Common myeloid progenitor, CD34-positive (primary cell): ENCODE measurements around the gene PSMB11.

Experiments used
- CTCF ChIA-PET: fragments of 350-600 bp; sonication (Branson Sonifier 250); formaldehyde crosslinking; loops from one replicate; lab custom pipeline; 2021; ENCODE audit warnings: antibody characterized with exemption; lab: Charles Lee
- POLR2A ChIA-PET: fragments of 350-600 bp; sonication (Branson Sonifier 250); formaldehyde crosslinking; loops from one replicate; lab custom pipeline; 2021; ENCODE audit warnings: antibody characterized with exemption; lab: Charles Lee
- DNase-seq, 3 donors: peaks; one replicate each; pipeline versions ENCODE4 v3.0.0 to v3.0.0-alpha.2; 2013
- H3K27ac ChIP-seq, 2 experiments: 1 replicate in 1 of 2; 2 replicates in 1 of 2; pipeline ENCODE4 v1.7.0; 2013; ENCODE audit warnings: inconsistent platforms in 2 of 2, low read length in 2 of 2, mild to moderate bottlenecking in 2 of 2, low read depth in 1 of 2, moderate library complexity in 1 of 2; ENCODE audit not compliant: severe bottlenecking in 2 of 2, insufficient read depth in 1 of 2, poor library complexity in 1 of 2
- H3K27me3 ChIP-seq, 5 experiments: replicated peaks in 2 of 5; 1 replicate in 3 of 5; 2 replicates in 2 of 5; pipeline versions ENCODE4 v1.6.1 to v1.7.0; 2013; ENCODE audit warnings: low read length in 4 of 5, mild to moderate bottlenecking in 2 of 5, moderate library complexity in 2 of 5, inconsistent platforms in 1 of 5; ENCODE audit not compliant: insufficient read depth in 5 of 5, control insufficient read depth in 4 of 5
- H3K36me3 ChIP-seq, 4 experiments: 1 replicate in 2 of 4; 2 replicates in 2 of 4; pipeline versions ENCODE4 v1.6.1 to v1.7.0; 2013; ENCODE audit warnings: low read length in 3 of 4, control low read depth in 1 of 4, mild to moderate bottlenecking in 1 of 4; ENCODE audit not compliant: control insufficient read depth in 4 of 4, insufficient read depth in 4 of 4
- H3K4me1 ChIP-seq, 4 experiments: 1 replicate in 3 of 4; 2 replicates in 1 of 4; pipeline versions ENCODE4 v1.6.1 to v1.7.1; 2013; ENCODE audit warnings: low read length in 3 of 4, mild to moderate bottlenecking in 3 of 4, control low read depth in 1 of 4, inconsistent platforms in 1 of 4, moderate library complexity in 1 of 4; ENCODE audit not compliant: control insufficient read depth in 4 of 4, insufficient read depth in 4 of 4; ENCODE audit errors: control extremely low read depth in 1 of 4
- H3K4me3 ChIP-seq, 7 experiments: 1 replicate in 4 of 7; 2 replicates in 3 of 7; pipeline versions ENCODE4 v1.5.1 to v1.7.0; 2013; ENCODE audit warnings: mild to moderate bottlenecking in 7 of 7, low read length in 6 of 7, moderate library complexity in 6 of 7, inconsistent platforms in 2 of 7, low read depth in 2 of 7, control low read depth in 1 of 7; ENCODE audit not compliant: insufficient read depth in 4 of 7, control insufficient read depth in 1 of 7; ENCODE audit errors: extremely low read depth in 1 of 7
- H3K9me3 ChIP-seq, 5 experiments: 1 replicate in 4 of 5; 2 replicates in 1 of 5; pipeline versions ENCODE4 v1.6.1 to v1.7.1; 2013; ENCODE audit warnings: low read length in 4 of 5, mild to moderate bottlenecking in 2 of 5, inconsistent platforms in 1 of 5, low read depth in 1 of 5, moderate library complexity in 1 of 5; ENCODE audit not compliant: control insufficient read depth in 4 of 5, insufficient read depth in 2 of 5; ENCODE audit errors: control extremely low read depth in 1 of 5
- WGBS: methylation state at CpG from one replicate; pipeline ENCODE4 v1.1.5; 2013; ENCODE audit not compliant: insufficient coverage; 5-methylcytosine and 5-hydroxymethylcytosine counted together

PSMB11 gene

DNA sequence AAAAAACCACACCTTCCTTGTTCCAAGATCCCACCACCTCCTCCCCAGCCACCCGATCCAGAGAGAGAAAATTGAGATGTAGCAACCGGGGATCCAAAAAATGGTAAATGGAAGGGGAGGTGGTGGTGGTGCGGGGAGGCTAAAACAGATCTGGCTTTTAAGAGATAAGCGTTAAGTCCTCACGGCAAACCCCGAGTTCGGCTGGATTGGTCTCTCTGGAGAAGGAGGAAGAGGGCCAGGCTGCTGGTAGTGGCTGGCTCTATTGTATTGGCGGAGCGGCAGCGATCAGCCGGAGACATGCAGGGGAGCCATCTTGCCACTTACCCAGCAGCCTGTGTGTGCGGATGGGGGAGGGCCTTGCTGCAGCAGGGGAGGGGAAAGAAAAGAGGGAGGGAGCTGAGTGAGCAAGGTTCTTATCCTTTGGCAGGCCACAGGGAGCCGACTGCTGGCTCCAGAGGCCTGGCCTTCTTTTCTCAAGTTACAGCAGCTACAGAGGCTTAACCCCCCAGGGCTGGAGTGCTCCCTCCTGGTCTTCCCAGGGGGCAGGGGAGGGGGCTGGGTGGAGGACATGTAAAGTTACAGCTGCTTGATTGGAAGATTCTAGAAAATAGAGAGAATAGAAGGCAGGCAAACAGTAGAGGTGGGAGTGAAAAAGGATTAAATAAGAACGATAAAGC is 29.4 kb downstream of the PSMB11 start:
- H3K27me3 ChIP-seq: no peaks in the 10 kb centered on the region
- H3K4me3 ChIP-seq: peak overlapping the region; percentile 59 to 97 (median 92)
- H3K27ac ChIP-seq: peak overlapping the region; percentile 73 to 92
- no peaks in the 10 kb centered on the region for H3K9me3 ChIP-seq
- peaks cover 0 to 33% (median 28%) of the 10 kb centered on the region in 4 experiments for H3K4me1 ChIP-seq
- H3K36me3 ChIP-seq: peaks cover 18 to 63% (median 45%) of the 10 kb centered on the region in 4 experiments
- DNase-seq: peak; percentile 88 to 94 (median 90)
- WGBS: 0% methylated on average over 10 of the region's 14 CpGs
- CTCF ChIA-PET: interaction anchor here (1.0 to 17.5 kb wide), 16 partner anchors 10 to 111 kb away, joined by 3 to 200 read pairs (median 9); partner anchors contain the start of genes ACIN1, C14orf119, CDH24 and CIROP
- POLR2A ChIA-PET: interaction anchor here (0.6 to 1.7 kb wide), 4 partner anchors 18 to 64 kb away, joined by 3 read pairs; partner anchors contain the start of genes ACIN1 and C14orf119

DNA sequence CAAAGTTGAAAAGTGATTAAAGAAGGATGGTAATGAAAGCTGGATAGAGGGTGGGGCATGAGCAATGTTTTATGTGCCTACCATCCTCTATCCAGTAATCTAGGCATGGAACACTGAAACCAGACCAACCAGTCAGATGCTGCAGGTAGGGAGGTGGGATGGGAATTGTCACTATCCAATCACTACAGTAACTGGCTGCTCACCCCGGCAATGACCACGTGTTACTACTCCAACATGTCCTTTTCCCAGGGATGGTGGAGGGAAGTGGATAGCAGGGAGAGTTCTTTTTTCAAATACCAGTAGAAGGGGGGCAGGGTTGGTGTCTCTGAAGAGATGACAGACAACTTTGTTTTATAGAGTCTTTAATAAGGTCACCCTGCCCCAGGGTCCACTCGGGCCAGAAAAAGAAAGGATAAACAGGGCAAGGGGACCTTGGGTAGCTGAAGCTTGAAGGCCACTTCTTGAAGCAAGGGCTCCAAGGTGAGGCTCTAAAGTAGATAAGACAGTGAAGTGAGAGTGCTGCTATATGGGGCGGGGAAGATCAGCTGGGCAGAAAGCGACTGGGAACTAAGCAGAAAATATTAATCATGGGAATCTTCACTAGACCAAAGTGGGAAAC is 30.0 kb downstream of the PSMB11 start:
- Histone ChIP-seq H3K27ac (peak overlapping the region; percentile 73 to 92), H3K4me1 (peaks cover 0 to 33% (median 28%) of the 10 kb centered on the region in 4 experiments), H3K4me3 (peak overlapping the region in 5 of 7 experiments; percentile 88 to 97 (median 92)), H3K36me3 (peaks cover 20 to 63% (median 45%) of the 10 kb centered on the region in 4 experiments), H3K27me3 (no peaks in the 10 kb centered on the region), H3K9me3 (no peaks in the 10 kb centered on the region)
- CTCF ChIA-PET: interaction anchor here (0.7 to 17.5 kb wide), 12 partner anchors 11 to 116 kb away, joined by 3 to 200 read pairs (median 14); partner anchors contain the start of genes ACIN1, C14orf119, CDH24 and CIROP
- WGBS: 82% methylated on average over 3 of the region's 5 CpGs
- POLR2A ChIA-PET: interaction anchor here (0.6 to 1.7 kb wide), 4 partner anchors 17 to 65 kb away, joined by 3 read pairs; partner anchors contain the start of genes ACIN1 and C14orf119
- DNase-seq: no peak

DNA sequence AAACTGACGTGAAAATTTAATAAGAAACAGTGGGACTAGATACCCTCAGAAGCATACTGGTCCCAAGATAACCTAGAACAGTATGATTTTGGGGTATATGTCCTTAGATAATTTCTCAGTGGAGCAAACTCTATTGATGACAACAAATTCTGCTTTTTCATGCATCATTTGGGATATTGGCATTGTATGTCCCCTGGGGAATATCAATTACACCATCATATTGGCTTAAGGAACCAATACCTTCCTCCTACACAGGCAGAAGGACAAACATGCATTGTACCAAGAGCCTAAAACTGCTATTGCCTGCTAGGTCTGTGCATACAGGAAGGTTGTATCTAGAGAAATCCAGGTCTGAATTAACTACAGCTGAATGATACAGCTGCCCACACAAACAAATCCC is 32.9 kb downstream of the PSMB11 start:
- Histone ChIP-seq H3K36me3 (peaks cover 27 to 72% (median 56%) of the 10 kb centered on the region in 4 experiments), H3K4me3 (no peak overlapping the region), H3K27me3 (no peaks in the 10 kb centered on the region), H3K9me3 (no peaks in the 10 kb centered on the region), H3K27ac (no peak overlapping the region), H3K4me1 (peaks cover 0 to 23% (median 20%) of the 10 kb centered on the region in 4 experiments)
- CTCF ChIA-PET: interaction anchor here (1.0 to 17.5 kb wide), 6 partner anchors 11 to 111 kb away, joined by 3 to 200 read pairs (median 14); partner anchors contain the start of gene ACIN1
- DNase-seq: no peak
- 88% methylated on average over 1 of the region's 1 CpG for WGBS
- POLR2A ChIA-PET: no interaction called here

- peak; percentile 35 to 65 (median 51) for DNase-seq
- Histone ChIP-seq H3K4me1 (peaks cover 0 to 6% (median 5%) of the 10 kb centered on the region in 4 experiments), H3K36me3 (peaks cover 42 to 88% (median 71%) of the 10 kb centered on the region in 4 experiments), H3K9me3 (no peaks in the 10 kb centered on the region), H3K27ac (no peak overlapping the region), H3K4me3 (no peak overlapping the region), H3K27me3 (no peaks in the 10 kb centered on the region)
- ChIA-PET CTCF (interaction anchor here (0.6 to 17.5 kb wide), 25 partner anchors 9 to 254 kb away, joined by 3 to 200 read pairs (median 8); partner anchors contain the start of genes ACIN1 and C14orf119), POLR2A (interaction anchor here (1.2 to 2.1 kb wide), 2 partner anchors 18 to 105 kb away, joined by 3 to 16 read pairs; partner anchors contain the start of genes ACIN1 and C14orf119)
- 97% methylated on average over 3 of the region's 5 CpGs for WGBS
Observed at GRCh38 chr14:23076785-23077408, 34.9 kb downstream of the PSMB11 start.

GRCh38 chr14:23077962-23078361 is 36.0 kb downstream of the PSMB11 start:
- Histone ChIP-seq H3K4me3 (no peak overlapping the region), H3K27ac (peak overlapping the region in 1 of 2 experiments; percentile 7), H3K4me1 (no peaks in the 10 kb centered on the region), H3K9me3 (no peaks in the 10 kb centered on the region), H3K27me3 (no peaks in the 10 kb centered on the region), H3K36me3 (peaks cover 42 to 89% (median 67%) of the 10 kb centered on the region in 4 experiments)
- CTCF ChIA-PET: interaction anchor here (0.9 to 17.5 kb wide), 20 partner anchors 8 to 210 kb away, joined by 3 to 200 read pairs (median 10); partner anchors contain the start of genes ACIN1 and C14orf119
- POLR2A ChIA-PET: interaction anchor here (2.1 kb wide), 1 partner anchor 17 kb away, joined by 16 read pairs; the partner anchor contains the start of genes ACIN1 and C14orf119
- DNase-seq: no peak
- WGBS: 99% methylated on average over 5 of the region's 5 CpGs

- Histone ChIP-seq H3K9me3 (no peaks in the 10 kb centered on the region), H3K4me1 (no peaks in the 10 kb centered on the region), H3K27ac (peak overlapping the region in 1 of 2 experiments; percentile 29), H3K27me3 (no peaks in the 10 kb centered on the region), H3K36me3 (peaks cover 44 to 92% (median 70%) of the 10 kb centered on the region in 4 experiments), H3K4me3 (no peak overlapping the region)
- CTCF ChIA-PET: interaction anchor here (1.5 to 17.5 kb wide), 7 partner anchors 7 to 82 kb away, joined by 4 to 200 read pairs (median 34); partner anchors contain the start of genes ACIN1 and C14orf119
- POLR2A ChIA-PET: interaction anchor here (0.9 to 2.1 kb wide), 2 partner anchors 17 to 33 kb away, joined by 3 to 16 read pairs; partner anchors contain the start of genes ACIN1 and C14orf119
- WGBS: 89% methylated on average over 2 of the region's 2 CpGs
- DNase-seq: no peak
Observed at GRCh38 chr14:23078692-23079116, 36.7 kb downstream of the PSMB11 start.
